SK-N-SH (cell line): ENCODE measurements around the gene AP1S1. TPM values are rescaled to one million over a fixed set of nuclear protein-coding genes. Genes with fewer than 3 reads are reported as not detected.
A peak's percentile ranks its signal among the peaks of the same experiment; 100 is the strongest.

ENCODE experiments used
- CHD2 ChIP-seq: fragments of 150-350 bp; IDR thresholded peaks from 2 replicates; pipeline ENCODE4 v1.6.1; 2018; ENCODE audit warnings: low read length; ENCODE audit not compliant: partially characterized antibody
- EP300 ChIP-seq, 2 experiments: IDR thresholded peaks; 2 replicates each; pipeline versions ENCODE4 v1.4.0 to v1.6.1; 2012; ENCODE audit warnings: borderline replicate concordance in 1 of 2, low read depth in 1 of 2, low read length in 1 of 2
- EZH2phosphoT487 ChIP-seq: fragments of 200-600 bp; sonication (generic); IDR thresholded peaks from 2 replicates; pipeline ENCODE4 v1.6.1; 2017; ENCODE audit warnings: low read depth, mixed run types, mild to moderate bottlenecking, antibody characterized with exemption, moderate library complexity, borderline replicate concordance
- FOSL2 ChIP-seq: IDR thresholded peaks from 2 replicates; pipeline ENCODE4 v1.4.0; 2012; ENCODE audit warnings: low read depth, mild to moderate bottlenecking, moderate library complexity, borderline replicate concordance
- FOXJ3 ChIP-seq: sonication (generic); formaldehyde crosslinking; IDR thresholded peaks from 2 replicates; pipeline ENCODE4 v1.5.1; 2020; ENCODE audit warnings: mild to moderate bottlenecking, missing genetic modification reagents
- GABPA ChIP-seq: IDR thresholded peaks from 2 replicates; pipeline ENCODE4 v1.4.0; 2012; ENCODE audit warnings: low read depth, mild to moderate bottlenecking
- JUND ChIP-seq: IDR thresholded peaks from 2 replicates; pipeline ENCODE4 v1.4.0; 2012
- MXI1 ChIP-seq: IDR thresholded peaks from 2 replicates; pipeline ENCODE4 v1.6.1; 2012; ENCODE audit warnings: mild to moderate bottlenecking, low read depth, low read length, improper control_type of control experiment
- NFIC ChIP-seq: IDR thresholded peaks from 2 replicates; pipeline ENCODE4 v1.4.0; 2012; ENCODE audit warnings: borderline replicate concordance
- NRF1 ChIP-seq: IDR thresholded peaks from 2 replicates; pipeline ENCODE4 v1.6.1; 2012; ENCODE audit warnings: low read depth, mild to moderate bottlenecking, low read length
- POLR2AphosphoS5 ChIP-seq: IDR thresholded peaks from 2 replicates; pipeline ENCODE4 v1.6.1; 2012; ENCODE audit warnings: low read depth, low read length
- RCOR1 ChIP-seq: fragments of 150-350 bp; IDR thresholded peaks from 2 replicates; pipeline ENCODE4 v1.6.1; 2017; ENCODE audit warnings: antibody characterized with exemption, low read length
- RXRA ChIP-seq: IDR thresholded peaks from 2 replicates; pipeline ENCODE4 v1.4.0; 2012; ENCODE audit warnings: low read depth, mild to moderate bottlenecking, borderline replicate concordance
- SMC3 ChIP-seq: IDR thresholded peaks from 2 replicates; pipeline ENCODE4 v1.6.1; 2012; ENCODE audit warnings: low read depth, low read length, improper control_type of control experiment
- polyA plus RNA-seq, 3 experiments: library from polyadenylated mRNA; depleted of rRNA; stranded (reverse); fragments of >200 nt; gene quantifications; 2 replicates each; pipeline ENCODE4 v1.2.3, GENCODE V29; 2012
- TF ChIP-seq, protein P1 (sequence below): IDR thresholded peaks from 2 replicates; pipeline ENCODE4 v1.6.1; 2012; ENCODE audit warnings: mild to moderate bottlenecking, low read depth, low read length, moderate library complexity
- TF ChIP-seq, protein P2 (sequence below): IDR thresholded peaks from 2 replicates; pipeline ENCODE4 v1.4.0; 2012; ENCODE audit warnings: low read depth
- TF ChIP-seq, protein P3 (sequence below): IDR thresholded peaks from 2 replicates; pipeline ENCODE4 v1.4.0; 2012; ENCODE audit warnings: low read depth, borderline replicate concordance

The AP1S1 gene
- polyA plus RNA-seq, 1 of the 3 experiments (the other 2 are of a cell fraction), result 616 TPM

DNA sequence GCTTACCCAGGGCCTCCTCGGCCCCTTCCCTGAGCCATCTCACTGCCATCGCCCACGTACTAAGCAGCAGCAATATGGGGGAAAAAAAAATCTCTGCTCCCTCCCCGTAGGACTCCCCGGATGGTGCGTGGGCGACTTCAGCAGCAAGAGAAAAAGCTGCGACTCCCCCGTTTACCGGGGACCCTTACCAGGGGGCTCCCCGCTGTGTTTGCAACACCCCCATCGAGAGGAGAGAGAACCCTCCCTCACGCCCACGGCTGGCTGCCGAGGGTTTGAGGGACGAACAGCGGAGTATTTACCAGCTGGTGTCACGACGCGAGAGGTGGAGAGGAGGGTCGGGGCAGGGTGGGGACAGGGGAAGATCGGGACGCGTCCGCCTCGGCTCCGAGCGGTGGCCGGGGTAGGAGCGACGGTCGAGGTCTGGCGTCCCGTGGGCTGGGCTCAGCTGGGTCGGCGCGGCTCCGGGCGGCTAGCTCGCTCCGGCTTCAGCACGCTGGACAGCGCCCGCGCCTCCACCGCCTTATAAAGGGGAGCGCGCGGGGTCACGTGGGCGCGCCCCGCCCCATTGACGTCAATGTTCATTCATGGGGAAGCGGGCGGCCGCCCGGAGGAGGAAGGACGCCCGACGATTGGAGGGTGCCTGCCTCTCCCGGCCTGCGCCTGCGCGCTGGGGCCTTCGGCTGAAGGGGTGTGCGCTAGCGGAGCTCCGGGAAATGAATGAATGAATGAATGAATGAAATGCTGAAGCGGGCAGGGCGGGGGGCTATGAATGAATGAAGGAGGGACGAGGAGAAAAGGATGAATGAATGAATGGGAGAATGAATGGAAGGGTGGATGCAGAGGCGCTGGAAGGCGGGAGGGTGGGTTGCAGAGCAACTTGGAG is 11.0 kb downstream of the AP1S1 start, which contains the start of gene VGF (continued):
- TF ChIP-seq, protein P1, sequence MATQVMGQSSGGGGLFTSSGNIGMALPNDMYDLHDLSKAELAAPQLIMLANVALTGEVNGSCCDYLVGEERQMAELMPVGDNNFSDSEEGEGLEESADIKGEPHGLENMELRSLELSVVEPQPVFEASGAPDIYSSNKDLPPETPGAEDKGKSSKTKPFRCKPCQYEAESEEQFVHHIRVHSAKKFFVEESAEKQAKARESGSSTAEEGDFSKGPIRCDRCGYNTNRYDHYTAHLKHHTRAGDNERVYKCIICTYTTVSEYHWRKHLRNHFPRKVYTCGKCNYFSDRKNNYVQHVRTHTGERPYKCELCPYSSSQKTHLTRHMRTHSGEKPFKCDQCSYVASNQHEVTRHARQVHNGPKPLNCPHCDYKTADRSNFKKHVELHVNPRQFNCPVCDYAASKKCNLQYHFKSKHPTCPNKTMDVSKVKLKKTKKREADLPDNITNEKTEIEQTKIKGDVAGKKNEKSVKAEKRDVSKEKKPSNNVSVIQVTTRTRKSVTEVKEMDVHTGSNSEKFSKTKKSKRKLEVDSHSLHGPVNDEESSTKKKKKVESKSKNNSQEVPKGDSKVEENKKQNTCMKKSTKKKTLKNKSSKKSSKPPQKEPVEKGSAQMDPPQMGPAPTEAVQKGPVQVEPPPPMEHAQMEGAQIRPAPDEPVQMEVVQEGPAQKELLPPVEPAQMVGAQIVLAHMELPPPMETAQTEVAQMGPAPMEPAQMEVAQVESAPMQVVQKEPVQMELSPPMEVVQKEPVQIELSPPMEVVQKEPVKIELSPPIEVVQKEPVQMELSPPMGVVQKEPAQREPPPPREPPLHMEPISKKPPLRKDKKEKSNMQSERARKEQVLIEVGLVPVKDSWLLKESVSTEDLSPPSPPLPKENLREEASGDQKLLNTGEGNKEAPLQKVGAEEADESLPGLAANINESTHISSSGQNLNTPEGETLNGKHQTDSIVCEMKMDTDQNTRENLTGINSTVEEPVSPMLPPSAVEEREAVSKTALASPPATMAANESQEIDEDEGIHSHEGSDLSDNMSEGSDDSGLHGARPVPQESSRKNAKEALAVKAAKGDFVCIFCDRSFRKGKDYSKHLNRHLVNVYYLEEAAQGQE, result peak; percentile 100
- TF ChIP-seq RCOR1 (peak; percentile 62; the same call in 1 of the 2 replicates), NFIC (no peak), NRF1 (peak; percentile 97), JUND (no peak), CHD2 (peak; percentile 80), EP300 (IDR thresholded peaks at IDR 0.05; ENCODE audit: borderline replicate concordance in 1 of 2, low read depth in 1 of 2, low read length in 1 of 2) (peak in 1 of 2 experiments; percentile 12; a peak in 1 of 4 replicates), GABPA (no peak), POLR2AphosphoS5 (peak; percentile 91), FOXJ3 (peak; percentile 65; the same call in 1 of the 2 replicates), SMC3 (no peak), MXI1 (peak; percentile 94), FOSL2 (no peak), EZH2phosphoT487 (no peak), RXRA (no peak)
- TF ChIP-seq, protein P2, sequence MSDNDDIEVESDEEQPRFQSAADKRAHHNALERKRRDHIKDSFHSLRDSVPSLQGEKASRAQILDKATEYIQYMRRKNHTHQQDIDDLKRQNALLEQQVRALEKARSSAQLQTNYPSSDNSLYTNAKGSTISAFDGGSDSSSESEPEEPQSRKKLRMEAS, result peak; percentile 86
- TF ChIP-seq, protein P3, sequence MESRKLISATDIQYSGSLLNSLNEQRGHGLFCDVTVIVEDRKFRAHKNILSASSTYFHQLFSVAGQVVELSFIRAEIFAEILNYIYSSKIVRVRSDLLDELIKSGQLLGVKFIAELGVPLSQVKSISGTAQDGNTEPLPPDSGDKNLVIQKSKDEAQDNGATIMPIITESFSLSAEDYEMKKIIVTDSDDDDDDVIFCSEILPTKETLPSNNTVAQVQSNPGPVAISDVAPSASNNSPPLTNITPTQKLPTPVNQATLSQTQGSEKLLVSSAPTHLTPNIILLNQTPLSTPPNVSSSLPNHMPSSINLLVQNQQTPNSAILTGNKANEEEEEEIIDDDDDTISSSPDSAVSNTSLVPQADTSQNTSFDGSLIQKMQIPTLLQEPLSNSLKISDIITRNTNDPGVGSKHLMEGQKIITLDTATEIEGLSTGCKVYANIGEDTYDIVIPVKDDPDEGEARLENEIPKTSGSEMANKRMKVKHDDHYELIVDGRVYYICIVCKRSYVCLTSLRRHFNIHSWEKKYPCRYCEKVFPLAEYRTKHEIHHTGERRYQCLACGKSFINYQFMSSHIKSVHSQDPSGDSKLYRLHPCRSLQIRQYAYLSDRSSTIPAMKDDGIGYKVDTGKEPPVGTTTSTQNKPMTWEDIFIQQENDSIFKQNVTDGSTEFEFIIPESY, result no peak
